Spleen (tissue), 11 donors: ENCODE results near the gene EXOSC5. TPM values are rescaled to one million over a fixed set of nuclear protein-coding genes. Genes with fewer than 3 reads are reported as not detected.
A peak's percentile ranks its signal among the peaks of the same experiment; 100 is the strongest.

ENCODE experiments used
- DNase-seq: peaks from one replicate; pipeline ENCODE4 v3.0.0-alpha.2; 2020
- H3K27ac ChIP-seq, 8 donors: fragments of 200-600 bp; sonication (generic) in 7 of 8; 1 replicate in 4 of 8; 2 replicates in 4 of 8; pipeline versions ENCODE4 v1.5.0 to v1.8.0; 2016 to 2021; ENCODE audit warnings: inconsistent platforms in 4 of 8, mild to moderate bottlenecking in 4 of 8, moderate library complexity in 1 of 8
- H3K27me3 ChIP-seq, 7 donors: fragments of 200-600 bp; sonication (generic) in 6 of 7; replicated peaks in 1 of 7; 1 replicate in 4 of 7; 2 replicates in 3 of 7; pipeline versions ENCODE4 v1.5.0 to v1.8.0; 2016 to 2021; ENCODE audit warnings: inconsistent platforms in 3 of 7, mild to moderate bottlenecking in 1 of 7
- H3K36me3 ChIP-seq, 6 donors: fragments of 200-600 bp; sonication (generic) in 5 of 6; 1 replicate in 4 of 6; 2 replicates in 2 of 6; pipeline versions ENCODE4 v1.5.0 to v1.8.0; 2016 to 2021; ENCODE audit warnings: inconsistent platforms in 2 of 6
- H3K4me1 ChIP-seq, 6 donors: fragments of 200-600 bp; sonication (generic) in 5 of 6; 1 replicate in 3 of 6; 2 replicates in 3 of 6; pipeline versions ENCODE4 v1.5.0 to v1.8.0; 2016 to 2021; ENCODE audit warnings: inconsistent platforms in 3 of 6
- H3K4me3 ChIP-seq, 8 donors: fragments of 200-600 bp; sonication (generic) in 7 of 8; 1 replicate in 4 of 8; 2 replicates in 4 of 8; pipeline versions ENCODE4 v1.5.0 to v1.8.0; 2016 to 2021; ENCODE audit warnings: inconsistent platforms in 4 of 8, mild to moderate bottlenecking in 4 of 8, moderate library complexity in 2 of 8
- H3K9me3 ChIP-seq, 8 donors: fragments of 200-600 bp; sonication (generic) in 7 of 8; 1 replicate in 4 of 8; 2 replicates in 4 of 8; pipeline versions ENCODE4 v1.5.0 to v1.8.0; 2016 to 2021; ENCODE audit warnings: inconsistent platforms in 4 of 8
- POLR2A ChIP-seq, 3 donors: fragments of 450-650 bp; IDR thresholded peaks; one replicate each; pipeline ENCODE4 v1.5.1; 2017; ENCODE audit warnings: antibody characterized with exemption in 3 of 3, mild to moderate bottlenecking in 1 of 3
- POLR2AphosphoS5 ChIP-seq, 3 donors: sonication (generic); formaldehyde crosslinking; IDR thresholded peaks; one replicate each; pipeline ENCODE4 v1.5.1; 2017; ENCODE audit warnings: antibody characterized with exemption in 3 of 3
- WGBS, 5 donors: extraction: QIAGEN DNeasy Blood & Tissue Kit in 3 of 5; methylation state at CpG; one replicate each; pipeline versions ENCODE4 v1.1.5 to v1.1.7; 2013 to 2018; 5-methylcytosine and 5-hydroxymethylcytosine counted together
- intact Hi-C: fragments of 100-400 bp; cut with DNase I; formaldehyde crosslinking; loops from one replicate; pipeline ENCODE4 v1.15.0; 2023; ENCODE audit warnings: low total_unique reads
- polyA plus RNA-seq, 3 donors: library from polyadenylated mRNA; stranded (reverse); fragments of 200-250 nt; gene quantifications; one replicate each; pipeline ENCODE4 v1.2.1, GENCODE V29; 2013
- total RNA-seq, 7 donors: library from RNA; depleted of rRNA in 3 of 7; stranded (reverse); fragments of >200 nt in 3 of 7; fragmentation: NEBNext Ultra II Directional in 4 of 7; extraction: Animal tissue kit (Norgen Biotek cat#: 25700) in 4 of 7; gene quantifications; one replicate each; pipeline versions ENCODE4 v1.1.0 to v1.2.1, GENCODE V29; 2016 to 2021
- TF ChIP-seq, protein P1 (sequence below), 11 experiments: fragments of 200-600 bp in 7 of 11; fragments of 450-650 bp in 4 of 11; sonication (generic) in 4 of 11; IDR thresholded peaks in 8 of 11; conservative IDR thresholded peaks in 3 of 11; 1 replicate in 7 of 11; 2 replicates in 4 of 11; pipeline versions ENCODE4 v1.4.0 to v1.8.0; 2016 to 2021; ENCODE audit warnings: antibody characterized with exemption in 11 of 11, inconsistent platforms in 4 of 11, mild to moderate bottlenecking in 1 of 11
- donor health status: healthy with polysubstance abuse.
- donor health status: DM: no; HTN: no; CAD: no; lungs with moderate emphysema.
- donor health status: DM: no; HTN: no; CAD: no.
- donor health status: Bipolar disorder and iron deficiency.
- donor health status: healthy.
- donor health status: DM: no; HTN: no; CAD: no.
- donor health status: DM: yes; HTN: yes; CAD: no.

The EXOSC5 gene
- total and polyA plus RNA-seq, 10 donors, result 10.1 to 53.8 (median 16.8) TPM

DNA sequence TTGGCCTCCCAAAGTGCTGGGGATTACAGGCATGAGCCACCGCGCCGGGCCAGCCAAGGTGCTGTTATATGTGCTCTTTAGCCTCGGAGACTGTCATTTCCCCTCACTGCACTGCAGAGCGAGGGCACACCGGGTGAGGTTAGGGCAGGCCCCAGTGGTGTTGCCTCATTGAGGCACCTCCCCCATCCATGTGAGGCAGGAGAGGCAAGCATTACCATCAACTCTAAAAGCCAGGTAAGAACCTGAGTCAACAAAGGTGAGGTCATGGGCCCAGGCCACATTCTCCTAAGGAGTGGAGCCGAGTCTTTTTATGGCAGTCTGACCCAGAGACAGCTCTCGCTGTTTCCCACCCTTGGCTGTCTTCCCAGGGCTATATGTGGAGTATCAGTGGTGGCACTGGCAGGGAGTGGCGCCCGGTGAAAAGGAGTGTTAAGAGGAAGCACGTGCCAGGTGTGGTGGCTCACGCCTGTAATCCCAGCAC is 19.1 kb upstream of the EXOSC5 start:
- H3K36me3 ChIP-seq, result peaks cover 0 to 99% (median 80%) of the 10 kb centered on the region in 6 donors
- H3K27ac ChIP-seq, result peak overlapping the region in 2 of 8 donors; percentile 30 to 58
- DNase-seq, result no peak
- 74 to 94% (median 81%) methylated on average over 12 of the region's 12 CpGs for WGBS, 5 donors
- no peaks in the 10 kb centered on the region for H3K9me3 ChIP-seq
- H3K4me3 ChIP-seq, result no peak overlapping the region
- H3K4me1 ChIP-seq, result peaks cover 0 to 83% (median 23%) of the 10 kb centered on the region in 6 donors
- no peaks in the 10 kb centered on the region for H3K27me3 ChIP-seq
- TF ChIP-seq POLR2A (IDR thresholded peaks at IDR 0.05) (no peak), POLR2AphosphoS5 (IDR thresholded peaks at IDR 0.05) (peak in 2 of 3 donors; percentile 13 to 20)
- intact Hi-C loops, result loop anchor here (5.0 kb wide), 1 partner anchor 39 kb away; the partner anchor contains the start of gene TMEM91

DNA sequence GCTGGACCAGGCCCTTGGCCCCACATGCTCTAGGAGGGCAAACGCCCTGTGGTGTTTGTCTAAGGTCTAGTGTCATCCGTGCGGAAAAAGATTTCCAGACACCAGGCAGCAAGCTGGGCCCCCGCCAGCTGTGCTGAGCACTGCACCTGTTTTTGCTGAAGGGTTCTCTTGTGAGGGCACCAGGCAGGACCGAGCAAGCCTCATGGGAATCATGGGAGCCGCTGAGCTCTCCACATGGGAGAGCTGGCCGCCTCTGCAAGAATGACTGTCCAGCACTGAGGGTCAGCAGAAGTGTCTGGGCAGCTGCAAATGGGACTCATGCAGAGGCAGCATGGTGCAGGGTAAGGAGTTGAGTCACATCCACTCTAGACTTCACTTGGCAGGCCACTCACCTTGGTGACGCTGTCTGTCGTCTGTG is 18.0 kb upstream of the EXOSC5 start:
- Histone ChIP-seq H3K27ac (peak overlapping the region in 1 of 8 donors; percentile 58), H3K4me3 (no peak overlapping the region), H3K4me1 (peaks cover 0 to 83% (median 27%) of the 10 kb centered on the region in 6 donors), H3K27me3 (no peaks in the 10 kb centered on the region), H3K36me3 (peaks cover 0 to 98% (median 75%) of the 10 kb centered on the region in 6 donors), H3K9me3 (no peaks in the 10 kb centered on the region)
- TF ChIP-seq, protein P1, sequence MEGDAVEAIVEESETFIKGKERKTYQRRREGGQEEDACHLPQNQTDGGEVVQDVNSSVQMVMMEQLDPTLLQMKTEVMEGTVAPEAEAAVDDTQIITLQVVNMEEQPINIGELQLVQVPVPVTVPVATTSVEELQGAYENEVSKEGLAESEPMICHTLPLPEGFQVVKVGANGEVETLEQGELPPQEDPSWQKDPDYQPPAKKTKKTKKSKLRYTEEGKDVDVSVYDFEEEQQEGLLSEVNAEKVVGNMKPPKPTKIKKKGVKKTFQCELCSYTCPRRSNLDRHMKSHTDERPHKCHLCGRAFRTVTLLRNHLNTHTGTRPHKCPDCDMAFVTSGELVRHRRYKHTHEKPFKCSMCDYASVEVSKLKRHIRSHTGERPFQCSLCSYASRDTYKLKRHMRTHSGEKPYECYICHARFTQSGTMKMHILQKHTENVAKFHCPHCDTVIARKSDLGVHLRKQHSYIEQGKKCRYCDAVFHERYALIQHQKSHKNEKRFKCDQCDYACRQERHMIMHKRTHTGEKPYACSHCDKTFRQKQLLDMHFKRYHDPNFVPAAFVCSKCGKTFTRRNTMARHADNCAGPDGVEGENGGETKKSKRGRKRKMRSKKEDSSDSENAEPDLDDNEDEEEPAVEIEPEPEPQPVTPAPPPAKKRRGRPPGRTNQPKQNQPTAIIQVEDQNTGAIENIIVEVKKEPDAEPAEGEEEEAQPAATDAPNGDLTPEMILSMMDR (IDR thresholded peaks at IDR 0.05 in 8 of 11, conservative IDR thresholded peaks at IDR 0.05 in 3 of 11), result no peak
- TF ChIP-seq POLR2A (IDR thresholded peaks at IDR 0.05), result no peak
- no peak for TF ChIP-seq POLR2AphosphoS5 (IDR thresholded peaks at IDR 0.05)
- DNase-seq, result no peak
- 92 to 98% (median 94%) methylated on average over 6 to 9 of the region's 9 CpGs for whole genome bisulfite sequencing, 5 donors
- intact Hi-C loops, result loop anchor here (5.0 kb wide), 1 partner anchor 38 kb away; the partner anchor contains the start of gene TMEM91

DNA sequence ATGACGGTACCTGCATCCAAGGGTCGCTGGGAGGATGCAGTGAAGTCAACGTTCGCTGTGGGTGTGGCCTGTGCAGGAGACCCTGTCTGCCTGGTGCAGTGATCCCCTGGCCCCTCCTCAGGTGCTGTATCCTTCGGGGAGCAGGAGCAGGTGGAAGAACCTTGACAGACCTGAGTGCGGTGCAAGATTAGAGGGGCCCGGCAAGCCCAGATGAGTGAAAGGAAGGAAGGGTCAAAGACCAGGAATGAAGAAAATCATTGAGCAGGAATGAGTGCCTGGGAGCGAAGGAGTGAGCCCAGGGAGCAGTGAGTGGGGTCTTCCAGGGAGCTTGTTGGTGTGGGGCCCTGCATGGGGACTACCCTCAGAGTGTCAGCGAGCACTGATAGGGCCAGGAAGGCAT is 17.3 kb upstream of the EXOSC5 start:
- peak overlapping the region in 1 of 8 donors; percentile 58 for H3K27ac ChIP-seq
- WGBS, 5 donors, result 84 to 95% (median 89%) methylated on average over 9 of the region's 9 CpGs
- no peaks in the 10 kb centered on the region for H3K27me3 ChIP-seq
- TF ChIP-seq POLR2AphosphoS5 (IDR thresholded peaks at IDR 0.05), result no peak
- no peak for TF ChIP-seq POLR2A (IDR thresholded peaks at IDR 0.05)
- TF ChIP-seq, protein P1 (IDR thresholded peaks at IDR 0.05 in 8 of 11, conservative IDR thresholded peaks at IDR 0.05 in 3 of 11), result no peak
- no peaks in the 10 kb centered on the region for H3K9me3 ChIP-seq
- intact Hi-C loops, result no loop called here
- DNase-seq, result no peak
- peaks cover 0 to 83% (median 23%) of the 10 kb centered on the region in 6 donors for H3K4me1 ChIP-seq
- peaks cover 0 to 91% (median 68%) of the 10 kb centered on the region in 6 donors for H3K36me3 ChIP-seq
- H3K4me3 ChIP-seq, result no peak overlapping the region

DNA sequence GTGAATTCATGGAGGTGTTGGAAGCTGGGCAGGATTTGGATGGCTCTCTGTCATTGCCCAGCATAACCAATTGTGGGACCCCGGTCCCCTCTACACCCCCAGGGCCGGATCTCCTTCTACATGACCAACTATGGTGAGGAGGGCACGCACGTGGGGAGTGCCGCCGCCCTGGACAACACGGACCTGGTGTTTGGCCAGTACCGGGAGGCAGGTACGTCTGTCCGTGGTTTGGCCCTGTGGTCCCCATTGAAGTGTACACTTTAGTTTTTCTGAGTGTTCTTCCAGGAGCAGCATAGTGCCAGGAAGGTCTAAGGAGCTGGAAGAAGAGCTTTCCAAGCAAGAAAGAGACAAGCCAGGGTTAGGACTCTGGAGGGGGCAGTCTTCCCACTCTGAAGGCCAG is 16.8 kb upstream of the EXOSC5 start:
- DNase-seq, result no peak
- Histone ChIP-seq H3K27me3 (no peaks in the 10 kb centered on the region), H3K4me1 (peaks cover 0 to 83% (median 27%) of the 10 kb centered on the region in 6 donors), H3K9me3 (no peaks in the 10 kb centered on the region), H3K4me3 (no peak overlapping the region), H3K27ac (peak overlapping the region in 1 of 8 donors; percentile 35), H3K36me3 (peaks cover 0 to 86% (median 63%) of the 10 kb centered on the region in 6 donors)
- no peak for TF ChIP-seq POLR2A (IDR thresholded peaks at IDR 0.05)
- TF ChIP-seq, protein P1 (IDR thresholded peaks at IDR 0.05 in 8 of 11, conservative IDR thresholded peaks at IDR 0.05 in 3 of 11), result no peak
- TF ChIP-seq POLR2AphosphoS5 (IDR thresholded peaks at IDR 0.05), result peak in 1 of 3 donors; percentile 37
- 91 to 95% (median 93%) methylated on average over 8 to 10 of the region's 10 CpGs for WGBS, 5 donors
- intact Hi-C loops, result no loop called here
